HEK293 (cell line): ENCODE measurements around the gene RTKN.

ENCODE experiments used
- CTCF ChIA-PET: fragments of 350-600 bp; formaldehyde crosslinking; extraction: SDS; loops from one replicate; lab custom pipeline; 2021; ENCODE audit warnings: antibody characterized with exemption; lab: Yijun Ruan, JAX
- POLR2A ChIA-PET: fragments of 300-600 bp; formaldehyde crosslinking; extraction: SDS; loops from one replicate; lab custom pipeline; 2020; ENCODE audit warnings: antibody characterized with exemption, inconsistent platforms; lab: Yijun Ruan, JAX
- H3K27ac ChIP-seq: fragments of 200-500 bp; sonication (Bioruptor generic); 2 replicates; pipeline ENCODE4 v1.5.1; 2014; ENCODE audit warnings: low read depth, low read length, control low read depth, inconsistent platforms; ENCODE audit errors: extremely low read depth
- H3K36me3 ChIP-seq, 2 experiments: fragments of 200-500 bp in 1 of 2; sonication (Bioruptor generic) in 1 of 2; 1 replicate in 1 of 2; 2 replicates in 1 of 2; pipeline ENCODE4 v1.5.1; 2014 to 2017; ENCODE audit warnings: inconsistent platforms in 2 of 2, low read length in 2 of 2; ENCODE audit not compliant: control insufficient read depth in 2 of 2, insufficient read depth in 1 of 2
- H3K4me1 ChIP-seq: fragments of 200-500 bp; sonication (Bioruptor generic); 2 replicates; pipeline ENCODE4 v1.5.1; 2014; ENCODE audit warnings: mild to moderate bottlenecking, low read length, inconsistent platforms; ENCODE audit not compliant: control insufficient read depth, insufficient read depth
- H3K4me3 ChIP-seq: 2 replicates; pipeline ENCODE4 v1.5.1; 2011; ENCODE audit warnings: low read depth, mild to moderate bottlenecking, control low read depth, low read length, moderate library complexity
- H3K9me3 ChIP-seq: fragments of 200-500 bp; sonication (Bioruptor generic); 2 replicates; pipeline ENCODE4 v1.5.1; 2014; ENCODE audit warnings: low read depth, low read length, inconsistent platforms; ENCODE audit not compliant: control insufficient read depth, insufficient read depth
- IKZF3 ChIP-seq: fragments of 450-650 bp; IDR thresholded peaks from 2 replicates; pipeline ENCODE4 v1.5.0; 2018; ENCODE audit warnings: missing biosample characterization, mild to moderate bottlenecking, missing genetic modification characterization, moderate library complexity
- KLF16 ChIP-seq: fragments of 450-650 bp; formaldehyde crosslinking; IDR thresholded peaks from 2 replicates; pipeline ENCODE4 v1.5.1; 2017; ENCODE audit warnings: missing biosample characterization, missing genetic modification characterization
- PRDM1 ChIP-seq: fragments of 450-650 bp; formaldehyde crosslinking; IDR thresholded peaks from 2 replicates; pipeline ENCODE4; 2016; ENCODE audit warnings: missing biosample characterization, missing genetic modification characterization
- RBAK ChIP-seq: fragments of 450-650 bp; formaldehyde crosslinking; IDR thresholded peaks from 2 replicates; pipeline ENCODE4 v1.5.1; 2016; ENCODE audit warnings: missing biosample characterization, missing genetic modification characterization
- YY2 ChIP-seq: fragments of 450-650 bp; formaldehyde crosslinking; IDR thresholded peaks from 2 replicates; pipeline ENCODE4 v1.5.1; 2016; ENCODE audit warnings: missing biosample characterization, missing genetic modification characterization
- ZBTB17 ChIP-seq: fragments of 450-650 bp; formaldehyde crosslinking; IDR thresholded peaks from 2 replicates; pipeline ENCODE4 v1.5.1; 2016; ENCODE audit warnings: missing biosample characterization, missing genetic modification characterization
- ZFHX2 ChIP-seq: fragments of 450-650 bp; formaldehyde crosslinking; conservative IDR thresholded peaks from 2 replicates; pipeline ENCODE4 v1.5.1; 2016; ENCODE audit warnings: missing biosample characterization, missing genetic modification characterization
- ZFP41 ChIP-seq: fragments of 450-650 bp; formaldehyde crosslinking; IDR thresholded peaks from 2 replicates; pipeline ENCODE4 v1.5.1; 2016; ENCODE audit warnings: missing biosample characterization, missing genetic modification characterization, borderline replicate concordance
- ZFP69B ChIP-seq: fragments of 450-650 bp; formaldehyde crosslinking; IDR thresholded peaks from 2 replicates; pipeline ENCODE4 v1.5.1; 2016; ENCODE audit warnings: missing biosample characterization, missing genetic modification characterization
- ZNF175 ChIP-seq: fragments of 450-650 bp; formaldehyde crosslinking; IDR thresholded peaks from 2 replicates; pipeline ENCODE4 v1.5.1; 2016; ENCODE audit warnings: missing biosample characterization, missing genetic modification characterization
- ZNF292 ChIP-seq: fragments of 450-650 bp; formaldehyde crosslinking; IDR thresholded peaks from 2 replicates; pipeline ENCODE4 v1.5.1; 2016; ENCODE audit warnings: low read depth, missing biosample characterization, missing genetic modification characterization, borderline replicate concordance
- ZNF394 ChIP-seq: fragments of 450-650 bp; formaldehyde crosslinking; IDR thresholded peaks from 2 replicates; pipeline ENCODE4 v1.5.1; 2016; ENCODE audit warnings: missing biosample characterization, missing genetic modification characterization, mild to moderate bottlenecking, moderate library complexity, borderline replicate concordance
- ZNF621 ChIP-seq: fragments of 450-650 bp; formaldehyde crosslinking; IDR thresholded peaks from 2 replicates; pipeline ENCODE4 v1.5.1; 2017; ENCODE audit warnings: missing biosample characterization, missing genetic modification characterization
- ZNF664 ChIP-seq: fragments of 450-650 bp; formaldehyde crosslinking; IDR thresholded peaks from 2 replicates; pipeline ENCODE4 v1.5.1; 2016; ENCODE audit warnings: missing biosample characterization, missing genetic modification characterization
- ZNF707 ChIP-seq: fragments of 450-650 bp; formaldehyde crosslinking; IDR thresholded peaks from 2 replicates; pipeline ENCODE4 v1.5.1; 2016; ENCODE audit warnings: missing biosample characterization, missing genetic modification characterization
- ZNF747 ChIP-seq: fragments of 450-650 bp; formaldehyde crosslinking; IDR thresholded peaks from 2 replicates; pipeline ENCODE4 v1.5.1; 2016; ENCODE audit warnings: missing biosample characterization, missing genetic modification characterization
- ZNF776 ChIP-seq: fragments of 450-650 bp; formaldehyde crosslinking; IDR thresholded peaks from 2 replicates; pipeline ENCODE4 v1.5.0; 2017; ENCODE audit warnings: missing biosample characterization, missing genetic modification characterization, borderline replicate concordance
- ZNF791 ChIP-seq: fragments of 450-650 bp; formaldehyde crosslinking; IDR thresholded peaks from 2 replicates; pipeline ENCODE4 v1.5.1; 2016; ENCODE audit warnings: missing biosample characterization, missing genetic modification characterization
- TF ChIP-seq, protein P1 (sequence below): fragments of 450-650 bp; formaldehyde crosslinking; optimal IDR thresholded peaks from 2 replicates; pipeline ENCODE3; 2016; ENCODE audit warnings: missing biosample characterization, mild to moderate bottlenecking, missing genetic modification characterization
- TF ChIP-seq, protein P2 (sequence below): fragments of 450-650 bp; formaldehyde crosslinking; IDR thresholded peaks from 2 replicates; pipeline ENCODE4 v1.5.1; 2016; ENCODE audit warnings: missing biosample characterization, missing genetic modification characterization
- TF ChIP-seq, protein P3 (sequence below): fragments of 450-650 bp; formaldehyde crosslinking; IDR thresholded peaks from 2 replicates; pipeline ENCODE4 v1.5.1; 2017; ENCODE audit warnings: missing biosample characterization, missing genetic modification characterization

RTKN gene

DNA sequence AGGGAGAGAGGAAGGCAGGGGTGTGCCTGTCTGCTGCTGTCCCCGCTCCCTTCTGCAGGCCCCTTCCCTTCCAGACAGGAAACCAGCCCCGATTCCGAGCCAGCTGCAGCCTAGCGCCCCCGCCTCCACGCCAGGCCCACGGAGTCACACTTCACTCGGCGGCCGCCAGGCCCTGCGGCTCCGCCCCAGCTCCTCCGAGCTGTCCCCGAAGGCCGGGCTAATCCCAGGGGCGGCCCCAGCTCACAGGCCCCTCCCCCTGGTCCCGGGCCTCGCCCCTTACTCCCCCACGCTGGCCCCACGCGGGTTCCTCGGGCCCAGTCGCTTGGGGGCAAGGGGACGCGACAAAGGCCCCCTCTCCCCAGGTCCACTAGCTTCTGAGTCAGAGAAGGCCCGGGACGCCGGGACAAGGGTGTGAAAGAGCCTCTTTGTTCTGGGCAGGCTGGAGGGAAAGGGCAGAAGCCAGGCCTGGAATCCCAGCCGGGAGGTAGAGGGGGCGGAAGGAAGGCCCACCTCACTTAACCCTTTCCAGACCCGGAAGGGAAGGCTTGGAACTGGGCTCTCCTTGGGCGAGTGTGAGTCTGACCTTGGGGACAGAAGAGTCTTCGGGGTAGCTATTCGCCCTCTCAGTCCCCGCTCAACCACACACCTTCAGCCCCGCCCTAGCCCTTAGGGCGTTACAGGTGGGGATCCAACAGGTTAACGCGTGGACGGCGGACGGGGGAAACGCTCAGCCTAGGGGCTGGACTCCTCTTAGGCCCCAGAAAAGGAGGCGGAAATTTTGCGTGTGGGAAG lies 1.2 kb downstream of the RTKN start (continued):
- TF ChIP-seq ZNF394, result peak; percentile 97
- TF ChIP-seq, protein P1, sequence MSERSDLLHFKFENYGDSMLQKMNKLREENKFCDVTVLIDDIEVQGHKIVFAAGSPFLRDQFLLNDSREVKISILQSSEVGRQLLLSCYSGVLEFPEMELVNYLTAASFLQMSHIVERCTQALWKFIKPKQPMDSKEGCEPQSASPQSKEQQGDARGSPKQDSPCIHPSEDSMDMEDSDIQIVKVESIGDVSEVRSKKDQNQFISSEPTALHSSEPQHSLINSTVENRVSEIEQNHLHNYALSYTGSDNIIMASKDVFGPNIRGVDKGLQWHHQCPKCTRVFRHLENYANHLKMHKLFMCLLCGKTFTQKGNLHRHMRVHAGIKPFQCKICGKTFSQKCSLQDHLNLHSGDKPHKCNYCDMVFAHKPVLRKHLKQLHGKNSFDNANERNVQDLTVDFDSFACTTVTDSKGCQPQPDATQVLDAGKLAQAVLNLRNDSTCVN (tag by site-specific recombination), result peak; percentile 35
- no peak for TF ChIP-seq ZFP41 (tag by site-specific recombination)
- TF ChIP-seq ZNF791 (tag by site-specific recombination), result no peak
- no peak for TF ChIP-seq ZNF664
- no peak for TF ChIP-seq ZNF175 (tag by site-specific recombination)
- TF ChIP-seq YY2, result no peak
- peak; percentile 67 for TF ChIP-seq ZBTB17 (tag by site-specific recombination)
- peak; percentile 44; the same call in 1 of the 2 replicates for TF ChIP-seq ZFP69B (tag by site-specific recombination)
- TF ChIP-seq, protein P2, sequence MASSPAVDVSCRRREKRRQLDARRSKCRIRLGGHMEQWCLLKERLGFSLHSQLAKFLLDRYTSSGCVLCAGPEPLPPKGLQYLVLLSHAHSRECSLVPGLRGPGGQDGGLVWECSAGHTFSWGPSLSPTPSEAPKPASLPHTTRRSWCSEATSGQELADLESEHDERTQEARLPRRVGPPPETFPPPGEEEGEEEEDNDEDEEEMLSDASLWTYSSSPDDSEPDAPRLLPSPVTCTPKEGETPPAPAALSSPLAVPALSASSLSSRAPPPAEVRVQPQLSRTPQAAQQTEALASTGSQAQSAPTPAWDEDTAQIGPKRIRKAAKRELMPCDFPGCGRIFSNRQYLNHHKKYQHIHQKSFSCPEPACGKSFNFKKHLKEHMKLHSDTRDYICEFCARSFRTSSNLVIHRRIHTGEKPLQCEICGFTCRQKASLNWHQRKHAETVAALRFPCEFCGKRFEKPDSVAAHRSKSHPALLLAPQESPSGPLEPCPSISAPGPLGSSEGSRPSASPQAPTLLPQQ, result peak; percentile 81
- TF ChIP-seq ZNF707 (tag by site-specific recombination), result no peak
- peak; percentile 85 for TF ChIP-seq ZFHX2 (tag by site-specific recombination)
- no peak for TF ChIP-seq ZNF292 (tag by site-specific recombination)
- TF ChIP-seq RBAK (tag by site-specific recombination), result no peak
- no peak for TF ChIP-seq ZNF747
- TF ChIP-seq ZNF621 (tag by site-specific recombination), result no peak
- peak; percentile 91 for TF ChIP-seq KLF16
- TF ChIP-seq, protein P3, sequence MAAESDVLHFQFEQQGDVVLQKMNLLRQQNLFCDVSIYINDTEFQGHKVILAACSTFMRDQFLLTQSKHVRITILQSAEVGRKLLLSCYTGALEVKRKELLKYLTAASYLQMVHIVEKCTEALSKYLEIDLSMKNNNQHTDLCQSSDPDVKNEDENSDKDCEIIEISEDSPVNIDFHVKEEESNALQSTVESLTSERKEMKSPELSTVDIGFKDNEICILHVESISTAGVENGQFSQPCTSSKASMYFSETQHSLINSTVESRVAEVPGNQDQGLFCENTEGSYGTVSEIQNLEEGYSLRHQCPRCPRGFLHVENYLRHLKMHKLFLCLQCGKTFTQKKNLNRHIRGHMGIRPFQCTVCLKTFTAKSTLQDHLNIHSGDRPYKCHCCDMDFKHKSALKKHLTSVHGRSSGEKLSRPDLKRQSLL (tag by site-specific recombination), result 0 out of 2 replicates have a peak, but pooled peaks have one; percentile 2
- TF ChIP-seq ZNF776, result no peak

DNA sequence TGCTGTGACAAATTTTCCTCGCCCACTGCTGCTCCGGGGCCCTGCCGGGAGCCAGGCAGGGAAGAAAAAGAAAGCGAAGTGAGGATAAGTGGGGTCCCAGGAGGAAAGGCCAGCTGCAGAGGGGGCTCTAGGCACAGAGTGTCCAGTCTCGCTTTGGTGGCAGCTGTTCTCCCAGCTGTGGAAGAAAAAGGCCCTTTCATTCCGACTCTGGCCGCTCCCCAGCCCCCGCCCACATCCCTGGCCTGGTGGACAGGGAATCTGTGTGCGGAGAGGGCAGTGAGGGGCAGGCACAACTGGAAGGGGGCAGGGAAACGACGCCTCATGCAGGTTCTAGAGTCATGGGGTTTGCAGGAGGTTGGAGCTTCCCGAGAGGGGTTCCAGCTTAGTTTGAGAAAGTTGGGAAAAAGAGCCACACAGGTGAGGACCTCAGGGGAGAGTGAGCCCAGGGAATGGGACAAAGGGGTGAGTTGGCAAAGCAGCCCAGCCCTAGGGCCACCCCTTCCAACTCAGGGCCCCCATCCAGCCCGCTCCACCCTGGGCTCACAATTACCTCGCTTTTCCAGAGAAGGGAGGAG lies 1.8 kb downstream of the RTKN start:
- peaks cover 0 to 40% of the 10 kb centered on the region in 2 experiments; a peak in 1 of 3 replicates for H3K36me3 ChIP-seq
- peak overlapping the region; percentile 68; the same call in 1 of the 2 replicates for H3K27ac ChIP-seq
- peak overlapping the region; percentile 56 for H3K4me3 ChIP-seq
- ChIA-PET POLR2A (interaction anchor here (0.6 to 2.4 kb wide), 21 partner anchors 8 to 433 kb away, joined by 3 to 40 read pairs (median 4); partner anchors contain the start of genes AUP1, C2orf81, CCDC142 and DCTN1), CTCF (interaction anchor here (0.6 to 2.5 kb wide), 7 partner anchors 11 to 146 kb away, joined by 3 to 6 read pairs (median 3); no protein-coding TSS in a partner anchor)
- no peak for TF ChIP-seq IKZF3 (tag by site-specific recombination)
- 0 out of 2 replicates have a peak, but pooled peaks have one; percentile 7 for TF ChIP-seq PRDM1 (tag by site-specific recombination)
- H3K9me3 ChIP-seq, result no peaks in the 10 kb centered on the region
- H3K4me1 ChIP-seq, result peaks cover 7% of the 10 kb centered on the region
